Measurements from ENCODE around the gene PLEKHH1. TPM values are rescaled to one million over a fixed set of nuclear protein-coding genes. Genes with fewer than 3 reads are reported as not detected.

PLEKHH1 gene
- total and polyA plus RNA-seq, 4 donors, result 0.46 to 2.4 (median 0.89) TPM

- 92% methylated on average over 3 of the region's 3 CpGs for WGBS
- no peak for TF ChIP-seq RAD21 (IDR thresholded peaks at IDR 0.05)
- no peak for TF ChIP-seq REST (IDR thresholded peaks at IDR 0.05)
- no peak for TF ChIP-seq JUND (IDR thresholded peaks at IDR 0.05)
- TF ChIP-seq ZBTB33 (IDR thresholded peaks at IDR 0.05), result no peak
- no peak for TF ChIP-seq RXRA (IDR thresholded peaks at IDR 0.05)
- TF ChIP-seq TAF1 (conservative IDR thresholded peaks at IDR 0.05), result no peak
- no peak for TF ChIP-seq ATF3 (IDR thresholded peaks at IDR 0.05)
- no peak for TF ChIP-seq YY1 (IDR thresholded peaks at IDR 0.05)
- TF ChIP-seq FOXA2 (IDR thresholded peaks at IDR 0.05), result no peak
- TF ChIP-seq GABPA (IDR thresholded peaks at IDR 0.05 in 1 of 2, conservative IDR thresholded peaks at IDR 0.05 in 1 of 2), result no peak
- Histone ChIP-seq H3K27ac (ENCODE audit: low read depth in 1 of 2, low read length in 2 of 2) (no peak overlapping the region), H3K4me1 (ENCODE audit: control insufficient read depth in 4 of 4, insufficient read depth in 4 of 4, low read length in 3 of 4) (no peaks in the 10 kb centered on the region), H3K4me3 (ENCODE audit: low read depth in 1 of 3, low read length in 3 of 3) (no peak overlapping the region), H3K36me3 (ENCODE audit: control insufficient read depth in 4 of 4, insufficient read depth in 3 of 4, low read depth in 1 of 4, low read length in 3 of 4) (no peaks in the 10 kb centered on the region), H3K27me3 (ENCODE audit: control insufficient read depth in 4 of 4, insufficient read depth in 4 of 4, low read length in 3 of 4) (no peaks in the 10 kb centered on the region), H3K9ac (ENCODE audit: low read depth in 1 of 2, low read length in 2 of 2) (no peak overlapping the region), H3K9me3 (ENCODE audit: control insufficient read depth in 4 of 4, low read length in 3 of 4) (no peaks in the 10 kb centered on the region)
- DNase-seq (ENCODE audit: low spot score), result no peak
Observed at GRCh38 chr14:67557656-67558055, 24.6 kb downstream of the PLEKHH1 start.

GRCh38 chr14:67559639-67560038 lies 26.5 kb downstream of the PLEKHH1 start:
- Histone ChIP-seq H3K4me1 (ENCODE audit: control insufficient read depth in 4 of 4, insufficient read depth in 4 of 4, low read length in 3 of 4) (no peaks in the 10 kb centered on the region), H3K9me3 (ENCODE audit: control insufficient read depth in 4 of 4, low read length in 3 of 4) (no peaks in the 10 kb centered on the region), H3K9ac (ENCODE audit: low read depth in 1 of 2, low read length in 2 of 2) (no peak overlapping the region), H3K4me3 (ENCODE audit: low read depth in 1 of 3, low read length in 3 of 3) (no peak overlapping the region), H3K27ac (ENCODE audit: low read depth in 1 of 2, low read length in 2 of 2) (no peak overlapping the region), H3K27me3 (ENCODE audit: control insufficient read depth in 4 of 4, insufficient read depth in 4 of 4, low read length in 3 of 4) (no peaks in the 10 kb centered on the region), H3K36me3 (ENCODE audit: control insufficient read depth in 4 of 4, insufficient read depth in 3 of 4, low read depth in 1 of 4, low read length in 3 of 4) (no peaks in the 10 kb centered on the region)
- TF ChIP-seq CTCF (IDR thresholded peaks at IDR 0.05; ENCODE audit: low read depth, low read length, missing input control) (no peak), EGR1 (IDR thresholded peaks at IDR 0.05; ENCODE audit: low read depth in 2 of 2) (no peak), HNF4A (conservative IDR thresholded peaks at IDR 0.05) (no peak), RXRA (IDR thresholded peaks at IDR 0.05) (no peak), HNF4G (IDR thresholded peaks at IDR 0.05) (no peak), NR2F2 (IDR thresholded peaks at IDR 0.05) (no peak), FOXA2 (IDR thresholded peaks at IDR 0.05) (no peak), JUND (IDR thresholded peaks at IDR 0.05) (no peak), SP1 (IDR thresholded peaks at IDR 0.05) (no peak), MAX (IDR thresholded peaks at IDR 0.05) (no peak), YY1 (IDR thresholded peaks at IDR 0.05) (no peak), ZBTB33 (IDR thresholded peaks at IDR 0.05) (no peak), FOXA1 (IDR thresholded peaks at IDR 0.05) (no peak), ATF3 (IDR thresholded peaks at IDR 0.05) (no peak), GABPA (IDR thresholded peaks at IDR 0.05 in 1 of 2, conservative IDR thresholded peaks at IDR 0.05 in 1 of 2) (no peak), REST (IDR thresholded peaks at IDR 0.05) (no peak), RAD21 (IDR thresholded peaks at IDR 0.05) (no peak), TAF1 (conservative IDR thresholded peaks at IDR 0.05) (no peak)
- 58% methylated on average over 4 of the region's 4 CpGs for WGBS
- no peak for DNase-seq (ENCODE audit: low spot score)

Measured in liver (tissue), 9 donors.